ENCODE data around the gene ENKD1.

The ENKD1 gene

GRCh38 chr16:67664871-67665270 is 1.7 kb downstream of the ENKD1 start:
- in situ Hi-C loops (cut with MboI; ENCODE audit: low sequenced_read_pairs), result no loop called here

- in situ Hi-C loops (cut with MboI; ENCODE audit: low sequenced_read_pairs), result no loop called here
These were observed 2.3 kb downstream of the ENKD1 start for GRCh38 chr16:67664258-67664657.

DNA sequence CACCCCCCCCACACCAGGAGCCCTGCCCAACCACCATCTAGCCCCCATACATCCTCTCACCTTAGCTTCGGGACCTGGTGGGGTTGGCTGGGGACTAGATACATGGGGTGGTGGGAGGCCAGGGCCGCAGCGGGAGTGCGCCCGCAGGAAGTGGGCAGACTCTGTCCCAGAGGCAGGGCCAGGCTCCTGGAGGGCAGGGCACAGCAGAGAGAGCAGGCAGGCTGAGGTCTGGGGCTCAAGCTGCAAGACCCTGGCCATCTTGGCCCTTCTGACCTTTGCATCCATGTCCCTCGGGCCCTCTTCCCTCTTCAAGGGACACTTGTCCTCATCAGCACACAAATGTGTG is 2.7 kb downstream of the ENKD1 start:
- in situ Hi-C loops (cut with MboI; ENCODE audit: low sequenced_read_pairs), result no loop called here

DNA sequence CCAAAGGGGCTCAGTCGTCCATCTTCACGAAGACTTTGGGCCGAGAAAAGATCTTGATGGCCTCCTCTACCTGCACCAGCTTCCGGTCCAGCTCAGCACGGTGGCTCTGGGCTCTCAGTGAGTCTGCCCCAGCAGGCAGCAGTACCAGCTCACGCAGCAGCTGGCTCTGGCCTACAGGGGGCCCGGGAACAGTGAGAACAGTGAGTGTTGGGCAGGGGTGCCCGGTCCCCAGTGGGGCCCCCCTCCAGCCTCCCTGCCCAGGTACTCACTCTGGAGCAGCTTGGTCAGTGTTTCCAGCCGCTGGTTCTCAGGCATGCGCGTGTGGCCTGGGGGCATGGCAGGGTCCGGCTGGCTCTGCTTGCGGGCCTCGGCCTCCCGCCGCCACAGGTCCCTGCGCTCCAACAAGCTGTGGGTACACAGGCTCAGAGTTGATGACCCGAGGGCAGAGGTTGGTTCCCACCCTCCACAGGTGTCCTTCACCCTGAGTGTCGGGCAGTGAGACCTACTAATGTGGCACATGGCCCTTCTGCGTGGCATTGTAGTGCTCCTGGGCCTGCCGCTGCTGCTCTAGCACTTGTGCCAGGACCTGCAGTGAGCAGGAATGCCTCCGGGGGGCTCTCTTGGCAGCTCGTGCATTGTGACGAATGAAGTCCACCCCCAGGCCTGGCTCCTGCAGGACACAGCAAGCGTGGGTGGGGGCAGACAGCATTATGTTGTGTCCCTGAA is 3.2 kb downstream of the ENKD1 start:
- in situ Hi-C loops (cut with MboI; ENCODE audit: low sequenced_read_pairs), result no loop called here

GRCh38 chr16:67662653-67663010 is 3.9 kb downstream of the ENKD1 start:
- in situ Hi-C loops (cut with MboI; ENCODE audit: low sequenced_read_pairs), result no loop called here

DNA sequence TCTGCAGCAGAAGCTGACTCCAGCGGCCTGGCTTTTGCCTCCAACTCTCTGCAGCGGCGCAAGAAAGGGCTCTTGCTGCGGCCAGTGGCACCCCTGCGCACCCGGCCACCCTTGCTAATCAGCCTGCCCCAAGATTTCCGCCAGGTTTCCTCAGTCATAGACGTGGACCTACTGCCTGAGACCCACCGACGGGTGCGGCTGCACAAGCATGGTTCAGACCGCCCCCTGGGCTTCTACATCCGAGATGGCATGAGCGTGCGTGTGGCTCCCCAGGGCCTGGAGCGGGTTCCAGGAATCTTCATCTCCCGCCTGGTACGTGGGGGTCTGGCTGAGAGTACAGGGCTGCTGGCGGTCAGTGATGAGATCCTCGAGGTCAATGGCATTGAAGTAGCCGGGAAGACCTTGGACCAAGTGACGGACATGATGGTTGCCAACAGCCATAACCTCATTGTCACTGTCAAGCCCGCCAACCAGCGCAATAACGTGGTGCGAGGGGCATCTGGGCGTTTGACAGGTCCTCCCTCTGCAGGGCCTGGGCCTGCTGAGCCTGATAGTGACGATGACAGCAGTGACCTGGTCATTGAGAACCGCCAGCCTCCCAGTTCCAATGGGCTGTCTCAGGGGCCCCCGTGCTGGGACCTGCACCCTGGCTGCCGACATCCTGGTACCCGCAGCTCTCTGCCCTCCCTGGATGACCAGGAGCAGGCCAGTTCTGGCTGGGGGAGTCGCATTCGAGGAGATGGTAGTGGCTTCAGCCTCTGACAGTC is 4.5 kb downstream of the ENKD1 start:
- in situ Hi-C loops (cut with MboI; ENCODE audit: low sequenced_read_pairs), result no loop called here

GRCh38 chr16:67661101-67661761 is 5.3 kb downstream of the ENKD1 start:
- in situ Hi-C loops (cut with MboI; ENCODE audit: low sequenced_read_pairs), result no loop called here

GRCh38 chr16:67660564-67661028 is 6.0 kb downstream of the ENKD1 start, which contains the start of gene PARD6A:
TSS of gene PARD6A (plus strand) at chr16:67660960. CDS start at chr16:67661039, 79 bp downstream.
- in situ Hi-C loops (cut with MboI; ENCODE audit: low sequenced_read_pairs), result no loop called here

GRCh38 chr16:67659675-67660563 is 6.6 kb downstream of the ENKD1 start, which contains the start of gene ACD:
TSS of gene ACD (minus strand) at chr16:67660260. CDS start at chr16:67660220, 40 bp downstream.
- in situ Hi-C loops (cut with MboI; ENCODE audit: low sequenced_read_pairs), result no loop called here

- in situ Hi-C loops (cut with MboI; ENCODE audit: low sequenced_read_pairs), result no loop called here
These were observed 7.5 kb downstream of the ENKD1 start for GRCh38 chr16:67658849-67659674.

- in situ Hi-C loops (cut with MboI; ENCODE audit: low sequenced_read_pairs), result no loop called here
These were observed 8.6 kb downstream of the ENKD1 start for GRCh38 chr16:67657751-67658518.

DNA sequence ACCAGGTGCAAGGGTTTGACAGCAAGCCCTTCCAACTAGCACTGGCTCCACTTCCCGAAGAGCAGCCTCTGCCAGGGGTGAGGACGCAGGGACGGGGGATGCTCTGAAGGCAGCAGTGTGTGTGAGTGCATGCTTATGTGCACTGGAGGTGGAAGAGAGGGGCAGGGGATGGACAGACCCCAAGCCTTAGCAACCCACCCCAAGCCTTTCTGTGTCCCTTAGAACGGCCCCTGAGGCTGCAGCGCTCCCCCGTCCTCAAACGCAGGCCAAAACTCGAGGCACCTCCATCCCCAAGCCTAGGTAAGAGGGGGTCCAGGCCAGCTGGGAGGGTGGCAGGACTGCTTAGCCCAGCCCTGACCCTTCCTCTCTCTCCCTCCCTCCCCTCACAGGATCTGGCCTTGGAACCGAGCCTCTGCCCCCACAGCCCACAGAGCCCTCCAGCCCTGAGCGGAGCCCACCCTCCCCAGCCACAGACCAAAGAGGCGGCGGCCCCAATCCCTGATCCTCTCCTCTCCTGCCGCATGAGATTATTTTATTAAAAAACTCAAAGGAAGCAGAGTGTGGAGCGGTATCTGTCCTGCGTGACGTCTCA is 9.4 kb downstream of the ENKD1 start:
- in situ Hi-C loops (cut with MboI; ENCODE audit: low sequenced_read_pairs), result no loop called here

- in situ Hi-C loops (cut with MboI; ENCODE audit: low sequenced_read_pairs), result no loop called here
These were observed 10.1 kb downstream of the ENKD1 start for GRCh38 chr16:67656344-67657016.

DNA sequence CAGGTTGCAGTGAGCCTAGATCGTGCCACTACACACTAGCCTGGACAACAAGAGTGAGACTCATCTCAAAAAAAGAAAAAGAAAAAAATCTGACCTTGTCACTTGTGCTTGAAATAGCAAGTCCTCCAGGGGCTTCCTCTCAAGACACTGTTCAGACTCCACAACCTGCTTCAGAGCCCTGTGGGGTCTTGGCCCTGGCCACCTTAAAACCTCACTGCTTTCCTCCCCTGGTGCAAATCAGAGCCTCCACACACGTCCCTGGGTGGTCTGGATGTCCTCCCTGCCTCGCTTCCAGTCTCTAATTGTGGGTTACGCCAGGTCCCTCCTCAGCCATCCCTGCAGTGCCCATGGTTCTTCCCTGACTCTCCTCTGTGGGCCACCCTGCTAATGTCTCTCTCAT is 11.2 kb downstream of the ENKD1 start:
- in situ Hi-C loops (cut with MboI; ENCODE audit: low sequenced_read_pairs), result no loop called here

DNA sequence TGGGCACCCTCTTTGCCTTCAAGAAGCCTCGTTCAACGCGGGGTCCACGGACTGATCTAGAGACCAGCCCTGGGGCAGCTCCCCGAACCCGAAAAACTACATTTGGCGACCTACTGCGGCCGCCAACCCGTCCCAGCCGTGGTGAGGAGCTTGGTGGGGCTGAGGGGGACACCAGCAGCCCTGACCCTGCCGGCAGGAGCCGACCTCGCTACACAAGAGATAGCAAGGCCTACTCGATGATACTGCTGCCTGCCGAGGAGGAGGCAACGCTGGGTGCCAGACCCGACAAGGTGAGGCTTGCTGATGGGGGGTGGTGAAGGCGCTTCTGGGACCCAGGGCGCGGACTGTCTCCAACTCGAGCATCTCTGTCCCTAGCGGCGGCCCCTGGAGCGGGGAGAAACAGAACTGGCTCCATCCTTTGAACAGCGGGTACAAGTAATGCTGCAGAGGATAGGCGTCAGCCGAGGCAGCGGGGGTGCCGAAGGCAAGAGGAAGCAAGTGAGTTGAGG is 12.1 kb downstream of the ENKD1 start:
- in situ Hi-C loops (cut with MboI; ENCODE audit: low sequenced_read_pairs), result no loop called here

DNA sequence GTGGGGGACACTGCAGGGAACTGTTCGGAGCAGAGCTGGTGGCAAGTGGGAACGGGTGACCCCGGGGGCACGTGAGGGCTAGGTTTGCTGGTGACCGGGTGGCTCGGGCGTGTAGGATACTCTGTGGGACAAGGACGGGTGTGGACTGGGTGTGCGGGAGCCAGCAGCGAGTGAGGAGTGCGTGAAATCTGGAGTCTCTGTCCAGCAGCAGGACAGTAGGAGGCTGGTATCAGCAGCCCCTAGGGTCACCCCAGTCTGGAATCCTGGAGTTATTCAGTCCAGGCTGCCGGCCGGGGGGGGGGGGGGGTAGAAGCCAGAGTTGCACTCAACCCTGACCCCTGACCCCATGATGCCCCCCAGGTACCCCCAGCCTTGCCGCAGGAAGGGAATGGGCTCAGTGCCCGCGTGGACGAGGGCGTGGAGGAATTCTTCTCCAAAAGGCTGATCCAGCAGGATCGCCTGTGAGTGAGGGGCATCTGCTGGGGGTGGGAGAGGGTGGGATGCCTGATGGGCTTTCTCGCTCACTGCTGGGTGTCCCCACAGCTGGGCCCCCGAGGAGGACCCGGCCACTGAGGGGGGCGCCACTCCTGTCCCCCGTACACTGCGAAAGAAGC is 12.7 kb downstream of the ENKD1 start:
- in situ Hi-C loops (cut with MboI; ENCODE audit: low sequenced_read_pairs), result no loop called here

DNA sequence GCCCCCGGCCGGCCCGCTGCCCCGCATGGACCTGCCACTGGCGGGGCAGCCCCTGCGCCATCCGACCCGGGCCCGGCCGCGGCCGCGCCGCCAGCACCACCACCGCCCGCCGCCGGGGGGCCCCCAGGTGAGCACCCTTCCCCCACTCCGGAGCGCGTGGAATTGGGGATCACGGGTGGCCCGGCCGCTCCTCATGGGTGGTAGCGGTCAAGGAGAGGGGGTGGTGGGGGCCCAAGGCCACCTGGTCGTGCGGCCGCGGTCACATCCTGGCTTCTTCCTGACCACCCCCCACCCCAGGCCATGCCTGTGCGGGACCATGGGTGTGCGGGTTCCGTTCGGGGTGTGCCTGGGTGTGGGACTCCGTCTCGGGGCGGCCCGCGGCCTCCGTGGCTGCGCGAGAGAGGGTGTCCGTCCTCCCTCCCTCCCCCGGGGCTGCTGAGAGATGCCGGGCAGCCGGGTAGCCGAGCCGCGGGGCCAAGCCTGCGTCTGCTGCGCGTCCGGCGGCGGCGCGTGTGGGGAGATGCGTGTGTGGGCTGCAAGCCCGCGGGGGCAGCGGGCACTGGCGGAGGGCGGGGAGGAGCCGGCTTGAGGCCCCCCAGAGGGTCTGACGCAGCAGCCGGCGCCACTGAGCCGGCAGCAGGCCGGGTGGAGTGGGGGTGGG is 13.3 kb downstream of the ENKD1 start:
- in situ Hi-C loops (cut with MboI; ENCODE audit: low sequenced_read_pairs), result no loop called here

Measured in HL-60/S4 treated with retinoic acid at 250 ng/mL for 4 days and 3 days (cell line).